Measurements from ENCODE around the gene VWA5B1.

VWA5B1 gene

GRCh38 chr1:20366056-20366462 lies 75.4 kb downstream of the VWA5B1 start:
- DNase-seq (ENCODE audit: low read depth, low spot score) = no peak

GRCh38 chr1:20366463-20367115 lies 75.9 kb downstream of the VWA5B1 start:
- no peak for DNase-seq (ENCODE audit: low read depth, low spot score)

GRCh38 chr1:20367116-20367585 lies 76.5 kb downstream of the VWA5B1 start:
- DNase-seq (ENCODE audit: low read depth, low spot score) = no peak

GRCh38 chr1:20367626-20368025 lies 77.0 kb downstream of the VWA5B1 start:
- DNase-seq (ENCODE audit: low read depth, low spot score) = no peak

- DNase-seq (ENCODE audit: low read depth, low spot score) = no peak
These were observed 78.3 kb downstream of the VWA5B1 start for GRCh38 chr1:20368866-20369470.

- no peak for DNase-seq (ENCODE audit: low read depth, low spot score)
These were observed 80.0 kb downstream of the VWA5B1 start for GRCh38 chr1:20370698-20371097.

- DNase-seq (ENCODE audit: low read depth, low spot score) = no peak
These were observed 80.7 kb downstream of the VWA5B1 start for GRCh38 chr1:20371411-20371810.

- no peak for DNase-seq (ENCODE audit: low read depth, low spot score)
These were observed 81.2 kb downstream of the VWA5B1 start for GRCh38 chr1:20371883-20372282.

GRCh38 chr1:20372676-20373075 lies 82.0 kb downstream of the VWA5B1 start:
- no peak for DNase-seq (ENCODE audit: low read depth, low spot score)

GRCh38 chr1:20373286-20373685 lies 82.6 kb downstream of the VWA5B1 start:
- DNase-seq (ENCODE audit: low read depth, low spot score) = no peak

GRCh38 chr1:20373764-20374163 lies 83.1 kb downstream of the VWA5B1 start:
- no peak for DNase-seq (ENCODE audit: low read depth, low spot score)

- DNase-seq (ENCODE audit: low read depth, low spot score) = no peak
These were observed 84.9 kb downstream of the VWA5B1 start for GRCh38 chr1:20375563-20375962.

- DNase-seq (ENCODE audit: low read depth, low spot score) = no peak
These were observed 85.5 kb downstream of the VWA5B1 start for GRCh38 chr1:20376171-20376570.

GRCh38 chr1:20376880-20377494 lies 86.3 kb downstream of the VWA5B1 start:
- DNase-seq (ENCODE audit: low read depth, low spot score) = peak; percentile 6

GRCh38 chr1:20377516-20378270 lies 87.0 kb downstream of the VWA5B1 start:
- no peak for DNase-seq (ENCODE audit: low read depth, low spot score)

- DNase-seq (ENCODE audit: low read depth, low spot score) = no peak
These were observed 88.4 kb downstream of the VWA5B1 start for GRCh38 chr1:20379075-20379474.

GRCh38 chr1:20380175-20380574 lies 89.5 kb downstream of the VWA5B1 start:
- DNase-seq (ENCODE audit: low read depth, low spot score) = no peak

GRCh38 chr1:20380616-20381035 lies 90.0 kb downstream of the VWA5B1 start:
- DNase-seq (ENCODE audit: low read depth, low spot score) = no peak

GRCh38 chr1:20381045-20381641 lies 90.5 kb downstream of the VWA5B1 start:
- DNase-seq (ENCODE audit: low read depth, low spot score) = no peak

- DNase-seq (ENCODE audit: low read depth, low spot score) = no peak
These were observed 91.3 kb downstream of the VWA5B1 start for GRCh38 chr1:20381961-20382360.

- DNase-seq (ENCODE audit: low read depth, low spot score) = no peak
These were observed 92.0 kb downstream of the VWA5B1 start for GRCh38 chr1:20382711-20383110.

- no peak for DNase-seq (ENCODE audit: low read depth, low spot score)
These were observed 93.0 kb downstream of the VWA5B1 start for GRCh38 chr1:20383631-20384030.
